SJCRH30 (cell line): ENCODE measurements around the gene UBE2D1. TPM values are rescaled to one million over a fixed set of nuclear protein-coding genes. Genes with fewer than 3 reads are reported as not detected.
"Not testable (repeated sequence)": the region's sequence is repeated elsewhere in the genome, so short reads cannot be mapped to it uniquely, and the experiment has no call there.

Source experiments
- DNase-seq, 2 experiments: peaks; one replicate each; pipeline ENCODE4 v3.0.0-alpha.2; 2015 to 2020
- H3K27ac ChIP-seq: fragments of 250-450 bp; sonication (Bioruptor Pico); 2 replicates; pipeline ENCODE4 v1.5.1; 2020; ENCODE audit warnings: mild to moderate bottlenecking, moderate library complexity
- H3K27me3 ChIP-seq: fragments of 250-450 bp; sonication (Bioruptor Pico); 2 replicates; pipeline ENCODE4 v1.5.1; 2020; ENCODE audit warnings: mild to moderate bottlenecking, moderate library complexity
- H3K36me3 ChIP-seq: fragments of 250-450 bp; sonication (Bioruptor Pico); 2 replicates; pipeline ENCODE4 v1.5.1; 2020; ENCODE audit warnings: mild to moderate bottlenecking, moderate library complexity
- H3K4me1 ChIP-seq: fragments of 250-450 bp; sonication (Bioruptor Pico); 2 replicates; pipeline ENCODE4 v1.5.1; 2020; ENCODE audit warnings: mild to moderate bottlenecking, moderate library complexity
- H3K4me3 ChIP-seq: fragments of 250-450 bp; sonication (Bioruptor Pico); 2 replicates; pipeline ENCODE4 v1.5.1; 2020; ENCODE audit warnings: mild to moderate bottlenecking, moderate library complexity
- H3K9me3 ChIP-seq: fragments of 250-450 bp; sonication (Bioruptor Pico); replicated peaks from 2 replicates; pipeline ENCODE4 v1.5.1; 2020; ENCODE audit warnings: mild to moderate bottlenecking, moderate library complexity
- total RNA-seq: library from RNA; depleted of rRNA; stranded (reverse); fragments of >200 nt; shearing (Covaris generic); gene quantifications from 2 replicates; pipeline ENCODE4 v1.2.3, GENCODE V29; 2014; rRNA removed

Gene UBE2D1
- total RNA-seq, 1 experiment from 2014 or later, result 13.6 TPM

- not testable (repeated sequence) for H3K27ac ChIP-seq, H3K4me1 ChIP-seq, H3K27me3 ChIP-seq, H3K36me3 ChIP-seq, H3K4me3 ChIP-seq, H3K9me3 ChIP-seq, DNase-seq
These were observed 83.1 kb downstream of the UBE2D1 start for GRCh38 chr10:58417902-58418301.

Other genes with a start within 250 kb of the UBE2D1 start
- gene IPMK, start 67.1 kb upstream of the UBE2D1 start, total RNA-seq, result 6.1 and 6.5 TPM in 2 replicates
- gene CISD1, start 65.8 kb upstream of the UBE2D1 start, total RNA-seq, result 43.2 and 45.0 TPM in 2 replicates
- gene TFAM, start 50.4 kb downstream of the UBE2D1 start, total RNA-seq, result 59.9 and 60.0 TPM in 2 replicates
- gene BICC1, start 177.9 kb downstream of the UBE2D1 start, total RNA-seq, result 13.0 and 15.1 TPM in 2 replicates